H1 (cell line): ENCODE measurements around the gene CD300A. TPM values are rescaled to one million over a fixed set of nuclear protein-coding genes. Genes with fewer than 3 reads are reported as not detected.

Experiments
- CTCF ChIA-PET: fragments of 300-600 bp; sonication (Branson Sonifier 250); formaldehyde crosslinking; loops from one replicate; lab custom pipeline; 2021; ENCODE audit not compliant: partially characterized antibody; lab: Charles Lee
- POLR2A ChIA-PET: fragments of 300-600 bp; sonication (Branson Sonifier 250); formaldehyde crosslinking; loops from one replicate; lab custom pipeline; 2021; ENCODE audit warnings: inconsistent platforms; ENCODE audit not compliant: partially characterized antibody; lab: Charles Lee
- DNase-seq, 2 experiments: peaks; one replicate each; pipeline versions ENCODE4 v3.0.0 to v3.0.0-alpha.2; 2010 to 2022; ENCODE audit warnings: low spot score in 2 of 2, low read depth in 1 of 2, mixed read lengths in 1 of 2
- FAIRE-seq: peaks from 2 replicates; lab custom pipeline; 2011; peaks lifted over from hg19 to GRCh38; lab: Jason Lieb, UNC
- H2AFZ ChIP-seq: 2 replicates; pipeline ENCODE4 v1.8.1; 2012; ENCODE audit warnings: low read length, inconsistent platforms
- H2AK5ac ChIP-seq: 2 replicates; pipeline ENCODE4 v1.6.1; 2013; ENCODE audit warnings: low read depth, low read length
- H2BK120ac ChIP-seq: replicated peaks from 2 replicates; pipeline ENCODE3; 2013; ENCODE audit warnings: low read depth, low read length, inconsistent platforms
- H2BK12ac ChIP-seq: 2 replicates; pipeline ENCODE4 v1.6.1; 2013; ENCODE audit warnings: low read depth, low read length
- H2BK15ac ChIP-seq: 2 replicates; pipeline ENCODE4 v1.6.1; 2013; ENCODE audit warnings: low read length
- H2BK20ac ChIP-seq: 2 replicates; pipeline ENCODE4 v1.6.1; 2013; ENCODE audit warnings: low read length
- H2BK5ac ChIP-seq: 2 replicates; pipeline ENCODE4 v1.6.1; 2013; ENCODE audit warnings: low read depth, low read length
- H3K14ac ChIP-seq: 2 replicates; pipeline ENCODE4 v1.6.1; 2013; ENCODE audit warnings: inconsistent platforms; ENCODE audit not compliant: insufficient read length
- H3K18ac ChIP-seq: 2 replicates; pipeline ENCODE4 v1.6.1; 2013; ENCODE audit warnings: low read length; ENCODE audit errors: extremely low read depth
- H3K23ac ChIP-seq: 2 replicates; pipeline ENCODE4 v1.6.1; 2013; ENCODE audit warnings: inconsistent platforms; ENCODE audit not compliant: insufficient read length
- H3K23me2 ChIP-seq: 2 replicates; pipeline ENCODE4 v1.6.1; 2013; ENCODE audit warnings: low read depth, low read length
- H3K27ac ChIP-seq: 2 replicates; pipeline ENCODE4 v1.6.1; 2011; ENCODE audit warnings: low read depth, low read length, inconsistent platforms
- H3K27me3 ChIP-seq, 4 experiments: replicated peaks in 1 of 4; 1 replicate in 1 of 4; 2 replicates in 3 of 4; pipeline versions ENCODE4 v1.6.1 to v1.8.1; 2011 to 2013; ENCODE audit warnings: low read length in 3 of 4, mild to moderate bottlenecking in 3 of 4, inconsistent platforms in 2 of 4, mixed read lengths in 2 of 4, moderate library complexity in 1 of 4; ENCODE audit not compliant: control insufficient read depth in 3 of 4, insufficient read depth in 3 of 4; ENCODE audit errors: extremely low read depth in 1 of 4
- H3K36me3 ChIP-seq, 4 experiments: 2 replicates each; pipeline versions ENCODE4 v1.6.1 to v1.8.1; 2011 to 2013; ENCODE audit warnings: mild to moderate bottlenecking in 4 of 4, low read length in 3 of 4, moderate library complexity in 2 of 4, control low read depth in 1 of 4, inconsistent platforms in 1 of 4; ENCODE audit not compliant: insufficient read depth in 4 of 4, control insufficient read depth in 2 of 4
- H3K4ac ChIP-seq: replicated peaks from 2 replicates; pipeline ENCODE3; 2013; ENCODE audit warnings: low read length, low read depth, mixed read lengths, inconsistent platforms; ENCODE audit not compliant: insufficient read length
- H3K4me1 ChIP-seq, 4 experiments: replicated peaks in 1 of 4; 1 replicate in 1 of 4; 2 replicates in 3 of 4; pipeline versions ENCODE4 v1.6.1 to v1.8.1; 2011 to 2013; ENCODE audit warnings: low read length in 3 of 4, inconsistent platforms in 2 of 4, mixed read lengths in 1 of 4; ENCODE audit not compliant: insufficient read depth in 4 of 4, control insufficient read depth in 3 of 4
- H3K4me2 ChIP-seq, 2 experiments: 2 replicates each; pipeline versions ENCODE4 v1.6.1 to v1.8.1; 2011 to 2013; ENCODE audit warnings: low read depth in 2 of 2, low read length in 2 of 2, control low read depth in 1 of 2, inconsistent platforms in 1 of 2, mild to moderate bottlenecking in 1 of 2; ENCODE audit not compliant: insufficient read depth in 1 of 2
- H3K4me3 ChIP-seq, 4 experiments: fragments of 200-600, 300-600 bp in 1 of 4; sonication (generic), shearing (Covaris generic), sonication (Bioruptor Twin) in 1 of 4; 2 replicates each; pipeline versions ENCODE4 v1.5.1 to v1.8.1; 2011 to 2016; ENCODE audit warnings: low read length in 4 of 4, low read depth in 3 of 4, control low read depth in 2 of 4, inconsistent platforms in 2 of 4, mild to moderate bottlenecking in 2 of 4, mixed read lengths in 1 of 4, moderate library complexity in 1 of 4; ENCODE audit not compliant: insufficient read depth in 2 of 4; ENCODE audit errors: extremely low read depth in 1 of 4
- H3K56ac ChIP-seq: replicated peaks from 2 replicates; pipeline ENCODE3; 2013; ENCODE audit warnings: low read depth, mild to moderate bottlenecking, mixed read lengths, low read length, inconsistent platforms; ENCODE audit not compliant: insufficient read length
- H3K79me1 ChIP-seq: 2 replicates; pipeline ENCODE4 v1.6.1; 2013; ENCODE audit warnings: low read depth, low read length, control low read depth
- H3K79me2 ChIP-seq, 2 experiments: 2 replicates each; pipeline versions ENCODE4 v1.6.1 to v1.8.1; 2012 to 2013; ENCODE audit warnings: low read length in 2 of 2, mild to moderate bottlenecking in 2 of 2, inconsistent platforms in 1 of 2; ENCODE audit not compliant: insufficient read depth in 2 of 2, control insufficient read depth in 1 of 2
- H3K9ac ChIP-seq, 4 experiments: replicated peaks in 1 of 4; 1 replicate in 1 of 4; 2 replicates in 3 of 4; pipeline versions ENCODE4 v1.6.1 to v1.8.1; 2011 to 2013; ENCODE audit warnings: low read depth in 3 of 4, low read length in 3 of 4, control low read depth in 2 of 4, mild to moderate bottlenecking in 2 of 4, moderate library complexity in 2 of 4, inconsistent platforms in 1 of 4; ENCODE audit errors: extremely low read depth in 1 of 4
- H3K9me3 ChIP-seq, 2 experiments: 2 replicates each; pipeline versions ENCODE4 v1.6.1 to v1.8.1; 2012 to 2013; ENCODE audit warnings: mild to moderate bottlenecking in 2 of 2, moderate library complexity in 2 of 2, control low read depth in 1 of 2, inconsistent platforms in 1 of 2, low read depth in 1 of 2, low read length in 1 of 2, mixed read lengths in 1 of 2; ENCODE audit not compliant: insufficient read depth in 2 of 2
- H4K20me1 ChIP-seq, 2 experiments: replicated peaks in 1 of 2; 2 replicates each; pipeline versions ENCODE3 to v1.8.1; 2011 to 2013; ENCODE audit warnings: inconsistent platforms in 2 of 2, low read length in 2 of 2, mild to moderate bottlenecking in 1 of 2; ENCODE audit not compliant: insufficient read depth in 2 of 2, control insufficient read depth in 1 of 2
- H4K5ac ChIP-seq: 2 replicates; pipeline ENCODE4 v1.6.1; 2013; ENCODE audit warnings: low read length, low read depth, mixed read lengths, inconsistent platforms; ENCODE audit not compliant: insufficient read length
- H4K8ac ChIP-seq: 2 replicates; pipeline ENCODE4 v1.8.0; 2013; ENCODE audit warnings: mild to moderate bottlenecking, moderate library complexity, low read length, inconsistent platforms; ENCODE audit not compliant: insufficient read depth; ENCODE audit errors: extremely low read depth
- H4K91ac ChIP-seq: replicated peaks from 2 replicates; pipeline ENCODE3; 2013; ENCODE audit warnings: low read length, mixed read lengths, inconsistent platforms; ENCODE audit not compliant: insufficient read length
- BACH1 ChIP-seq: IDR thresholded peaks from 2 replicates; pipeline ENCODE4 v1.6.1; 2012; ENCODE audit warnings: low read length, improper control_type of control experiment
- BRCA1 ChIP-seq: IDR thresholded peaks from 2 replicates; pipeline ENCODE4 v1.6.1; 2012; ENCODE audit warnings: low read depth, low read length, improper control_type of control experiment
- CBX8 ChIP-seq: fragments of 300-800, 300-1000 bp; sonication (generic); IDR thresholded peaks from 2 replicates; pipeline ENCODE4 v1.7.1; 2016; ENCODE audit warnings: low read depth, low read length, borderline replicate concordance
- CHD2 ChIP-seq: IDR thresholded peaks from 2 replicates; pipeline ENCODE4 v1.6.1; 2012; ENCODE audit warnings: low read length, improper control_type of control experiment
- CREB1 ChIP-seq: IDR thresholded peaks from 2 replicates; pipeline ENCODE4 v1.6.1; 2012; ENCODE audit warnings: inconsistent platforms
- EZH2 ChIP-seq: fragments of 200-600 bp; sonication (generic); IDR thresholded peaks from 2 replicates; pipeline ENCODE4 v1.7.1; 2012; ENCODE audit warnings: low read depth, mild to moderate bottlenecking, moderate library complexity, low read length, inconsistent platforms; ENCODE audit not compliant: severe bottlenecking
- JUN ChIP-seq: IDR thresholded peaks from 2 replicates; pipeline ENCODE4 v1.6.1; 2011; ENCODE audit warnings: low read depth, mild to moderate bottlenecking, improper control_type of control experiment, low read length
- NANOG ChIP-seq: IDR thresholded peaks from 2 replicates; pipeline ENCODE4 v1.6.1; 2011; ENCODE audit warnings: low read length, low read depth, mild to moderate bottlenecking, inconsistent platforms; ENCODE audit not compliant: insufficient read depth, poor library complexity, severe bottlenecking
- PHF8 ChIP-seq: fragments of 200-600 bp; sonication (generic); conservative IDR thresholded peaks from 2 replicates; pipeline ENCODE4 v1.7.1; 2012; ENCODE audit warnings: low read depth, mild to moderate bottlenecking, inconsistent platforms, low read length, moderate library complexity
- POLR2AphosphoS5 ChIP-seq: IDR thresholded peaks from 2 replicates; pipeline ENCODE4 v1.6.1; 2011; ENCODE audit warnings: low read depth, low read length
- RAD21 ChIP-seq, 2 experiments: IDR thresholded peaks in 1 of 2; conservative IDR thresholded peaks in 1 of 2; 2 replicates each; pipeline ENCODE4 v1.6.1; 2011; ENCODE audit warnings: low read depth in 2 of 2, low read length in 2 of 2, improper control_type of control experiment in 1 of 2, inconsistent platforms in 1 of 2, mild to moderate bottlenecking in 1 of 2, moderate library complexity in 1 of 2
- TAF1 ChIP-seq: IDR thresholded peaks from 2 replicates; pipeline ENCODE4 v1.6.1; 2011; ENCODE audit warnings: mild to moderate bottlenecking, low read depth, low read length
- WGBS, 2 experiments: shearing (Covaris generic) in 1 of 2; methylation state at CpG; one replicate each; pipeline versions ENCODE4 v1.1.6 to v1.1.7; 2013 to 2015; ENCODE audit warnings: low lambda C conversion rate in 2 of 2, mixed read lengths in 2 of 2, inconsistent platforms in 1 of 2, low coverage in 1 of 2, missing lambda C conversion rate in 1 of 2; ENCODE audit not compliant: insufficient replicate concordance in 2 of 2, insufficient coverage in 1 of 2, insufficient read length in 1 of 2; ENCODE audit errors: extremely low coverage in 1 of 2, missing lambda C conversion rate in 1 of 2; 5-methylcytosine and 5-hydroxymethylcytosine counted together
- polyA plus RNA-seq, 7 experiments: library from polyadenylated mRNA; depleted of rRNA in 3 of 7; stranded (reverse) in 5 of 7; unstranded in 2 of 7; fragments of >200 nt in 5 of 7; fragments of 200-250 nt in 2 of 7; gene quantifications; 1 replicate in 5 of 7; 2 replicates in 1 of 7; 4 replicates in 1 of 7; pipeline versions ENCODE4 v1.2.1 to v1.2.3, GENCODE V29; 2011 to 2013; ENCODE audit warnings: missing spikeins in 2 of 7, mixed read lengths in 2 of 7
- total RNA-seq: library from RNA; stranded (reverse); fragmentation: NEBNext Ultra II Directional; extraction: Animal tissue kit (Norgen Biotek cat#: 25700); gene quantifications from 2 replicates; pipeline ENCODE4 v1.2.1, GENCODE V29; 2021

The CD300A gene
- total and polyA plus RNA-seq, 2 of the 8 experiments (the other 6 are each of a cell fraction or from before 2014, with no cell fraction given), result 0.52 to 1.3 TPM

DNA sequence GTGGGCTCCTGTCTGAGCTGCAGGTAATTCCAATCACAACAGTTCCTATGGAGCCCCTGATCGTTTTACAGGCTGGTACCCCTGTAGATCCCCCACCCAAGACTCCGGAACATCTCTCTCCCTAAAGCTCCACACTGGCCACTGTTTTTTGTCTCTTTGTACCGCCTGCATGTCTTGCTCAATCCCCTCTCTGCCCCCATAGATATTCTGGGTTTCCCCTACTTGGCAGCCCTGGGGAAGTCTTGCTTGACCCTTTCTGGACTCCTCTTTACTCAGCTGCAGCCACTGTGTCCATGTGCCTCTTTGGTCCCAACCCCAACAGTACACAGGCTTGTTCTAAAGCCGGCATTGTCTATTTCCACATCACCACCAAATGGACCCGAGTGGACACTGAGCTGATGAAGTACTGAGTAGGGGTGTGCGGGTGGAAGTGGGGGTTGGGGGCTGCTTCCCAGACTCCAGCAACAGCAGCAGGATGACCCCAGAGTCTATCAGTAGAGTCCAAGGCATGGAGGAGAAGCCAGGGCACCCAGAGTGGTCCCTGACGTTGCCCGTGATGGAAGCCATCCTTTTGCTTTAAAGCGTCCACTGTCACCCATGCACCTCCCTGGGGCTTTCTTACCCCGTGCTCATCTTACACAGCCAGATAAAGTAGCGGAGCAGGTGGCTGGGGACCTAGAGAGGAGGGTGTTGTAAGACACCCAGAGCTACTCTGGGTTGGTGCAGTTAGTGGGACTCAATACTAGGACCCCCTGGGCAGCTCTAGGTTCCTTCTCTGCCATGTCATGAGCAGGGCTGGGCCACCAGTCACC lies 58.4 kb downstream of the CD300A start:
- H3K18ac ChIP-seq, result no peak overlapping the region
- FAIRE-seq (no peak), DNase-seq (no peak)
- TF ChIP-seq PHF8, result no peak
- no peak for TF ChIP-seq POLR2AphosphoS5
- TF ChIP-seq BACH1, result no peak
- TF ChIP-seq CREB1, result no peak
- TF ChIP-seq RAD21 (IDR thresholded peaks at IDR 0.05 in 1 of 2, conservative IDR thresholded peaks at IDR 0.05 in 1 of 2; ENCODE audit: low read depth in 2 of 2, low read length in 2 of 2), result no peak
- TF ChIP-seq EZH2, result no peak
- no peak for TF ChIP-seq JUN
- no peak for TF ChIP-seq BRCA1
- no peak for TF ChIP-seq NANOG
- no peak for TF ChIP-seq TAF1
- TF ChIP-seq CHD2, result no peak
- no peak for TF ChIP-seq CBX8

More for the DNA sequence above, 58.4 kb downstream of the CD300A start:
- Histone ChIP-seq H2BK12ac (no peak overlapping the region), H3K79me1 (no peaks in the 10 kb centered on the region), H3K23ac (no peak overlapping the region), H2AFZ (no peak overlapping the region), H3K9ac (no peak overlapping the region), H3K4me2 (no peak overlapping the region), H2BK20ac (no peak overlapping the region), H3K9me3 (peaks cover 10 to 20% of the 10 kb centered on the region in 2 experiments; a peak in 3 of 4 replicates), H3K27me3 (peaks cover 0 to 2% (median 0%) of the 10 kb centered on the region in 4 experiments; a peak in 1 of 7 replicates), H3K23me2 (no peaks in the 10 kb centered on the region), H3K4ac (no peak overlapping the region), H2AK5ac (no peak overlapping the region), H2BK15ac (no peak overlapping the region), H3K4me1 (no peaks in the 10 kb centered on the region), H3K4me3 (no peak overlapping the region), H3K14ac (no peak overlapping the region), H4K20me1 (peaks cover 0 to 2% of the 10 kb centered on the region in 2 experiments), H3K79me2 (no peaks in the 10 kb centered on the region), H3K36me3 (no peaks in the 10 kb centered on the region), H3K27ac (no peak overlapping the region), H4K8ac (no peak overlapping the region; the same call in 1 of the 2 replicates), H2BK5ac (no peak overlapping the region), H3K56ac (no peak overlapping the region), H4K5ac (no peak overlapping the region), H2BK120ac (no peak overlapping the region), H4K91ac (no peak overlapping the region)
- ChIA-PET POLR2A (no interaction called here), CTCF (interaction anchor here (0.6 to 3.6 kb wide), 6 partner anchors 9 to 219 kb away, joined by 3 to 13 read pairs (median 3); partner anchors contain the start of genes BTBD17 and GPR142)
- WGBS, 2 experiments, result 86% methylated on average over 11 of the region's 11 CpGs; no CpG with 5 or more reads in 1 of the 2 experiments
